GM21360 (cell line): ENCODE data around the gene SRBD1.

ENCODE experiments used
- ATAC-seq: cut with Tn5 transposase; IDR thresholded peaks from one replicate; pipeline ENCODE4 v1.9.1; 2021; ENCODE audit warnings: mild to moderate bottlenecking, moderate library complexity; ENCODE audit not compliant: unreplicated experiment

SRBD1 gene

DNA sequence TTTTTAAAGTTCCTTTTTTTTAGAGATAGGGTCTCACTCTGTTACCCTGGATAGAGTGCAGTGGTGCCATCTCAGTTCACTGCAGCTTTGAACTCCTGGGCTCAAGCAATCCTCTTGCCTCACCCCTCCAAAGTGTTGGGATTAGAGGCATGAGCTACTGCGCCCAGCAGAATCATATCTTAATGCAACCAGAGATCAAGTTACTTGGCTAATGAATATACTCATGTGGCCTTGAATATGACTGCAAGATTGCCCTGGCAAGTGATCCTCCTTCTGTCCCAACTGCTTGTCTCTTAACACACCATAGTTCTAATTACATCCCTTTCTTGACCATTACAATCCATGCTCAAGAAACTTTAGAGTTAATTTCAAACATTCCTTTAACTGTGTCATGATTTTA is 133.5 kb downstream of the SRBD1 start:
- no peak for ATAC-seq

DNA sequence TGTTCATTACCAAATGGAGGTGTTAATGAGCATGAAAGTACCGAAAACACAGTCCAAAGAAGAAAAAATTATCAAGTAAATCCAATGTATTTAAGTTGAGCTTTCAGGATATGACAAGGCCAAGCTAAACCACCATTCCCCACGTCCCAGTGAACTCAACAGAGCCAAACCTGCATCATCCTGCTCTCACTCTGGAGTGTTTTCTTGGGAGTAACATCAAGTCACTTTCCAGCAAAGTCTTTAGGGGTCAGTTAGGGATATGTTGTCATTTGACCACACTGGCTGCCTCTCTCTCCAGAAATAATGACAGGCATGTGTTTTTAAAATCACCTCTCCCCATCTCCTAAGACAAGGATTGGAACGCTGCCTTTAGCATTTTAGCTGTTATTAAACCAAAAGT is 140.5 kb downstream of the SRBD1 start:
- ATAC-seq, result no peak

DNA sequence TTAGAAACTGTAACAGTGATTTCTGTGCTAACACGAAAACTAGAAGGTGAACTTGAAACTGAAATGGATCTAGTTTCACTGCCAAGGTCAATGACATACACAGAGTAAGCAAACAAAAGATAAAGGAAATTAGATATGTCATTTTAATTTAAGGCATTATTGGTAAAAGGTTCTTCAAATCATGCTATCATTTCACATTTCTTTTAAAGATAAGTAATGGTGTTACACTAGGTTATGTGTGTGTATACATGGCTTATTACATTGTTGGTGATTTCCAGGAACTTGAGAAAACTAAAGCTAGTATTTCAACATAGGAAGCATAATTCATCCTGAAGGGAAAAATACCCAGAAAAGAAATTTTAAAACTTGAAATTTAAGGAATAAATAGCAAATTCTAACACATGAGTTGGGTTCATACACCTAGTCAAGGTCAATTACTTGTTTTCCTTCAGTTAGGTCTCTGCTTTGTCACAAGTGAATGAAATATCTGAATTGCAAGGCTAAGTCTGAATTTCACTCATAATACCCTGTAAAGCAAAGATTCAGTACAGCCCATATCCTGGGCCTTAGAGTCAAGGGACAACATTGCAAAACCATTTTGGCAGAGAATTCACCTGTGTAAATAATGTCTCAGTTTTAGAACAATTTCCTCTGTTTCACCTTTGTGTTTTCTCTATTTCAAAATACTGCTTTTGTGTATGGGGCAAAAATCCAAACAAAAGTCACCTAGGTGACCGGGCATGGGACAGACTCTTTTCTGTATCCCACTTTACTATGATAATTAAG is 141.6 kb downstream of the SRBD1 start:
- ATAC-seq, result no peak

DNA sequence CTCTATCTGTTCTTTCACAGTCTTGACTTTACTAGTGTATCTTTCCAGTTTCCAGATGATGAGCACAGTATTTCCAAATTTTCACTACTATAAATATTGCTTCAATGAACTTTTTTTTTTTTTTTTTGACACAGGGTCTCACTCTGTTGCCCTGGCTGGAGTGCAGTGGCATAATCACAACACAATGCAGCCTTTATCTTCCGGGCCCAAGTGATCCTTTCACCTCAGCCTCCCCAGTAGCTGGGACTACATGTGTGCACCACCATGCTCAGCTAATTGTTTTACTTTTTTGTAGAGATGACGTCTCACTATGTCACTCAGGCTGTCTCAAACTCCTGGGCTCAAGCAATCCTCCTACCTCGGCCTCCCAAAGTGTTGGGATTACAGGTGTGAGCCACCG is 142.8 kb downstream of the SRBD1 start:
- no peak for ATAC-seq

DNA sequence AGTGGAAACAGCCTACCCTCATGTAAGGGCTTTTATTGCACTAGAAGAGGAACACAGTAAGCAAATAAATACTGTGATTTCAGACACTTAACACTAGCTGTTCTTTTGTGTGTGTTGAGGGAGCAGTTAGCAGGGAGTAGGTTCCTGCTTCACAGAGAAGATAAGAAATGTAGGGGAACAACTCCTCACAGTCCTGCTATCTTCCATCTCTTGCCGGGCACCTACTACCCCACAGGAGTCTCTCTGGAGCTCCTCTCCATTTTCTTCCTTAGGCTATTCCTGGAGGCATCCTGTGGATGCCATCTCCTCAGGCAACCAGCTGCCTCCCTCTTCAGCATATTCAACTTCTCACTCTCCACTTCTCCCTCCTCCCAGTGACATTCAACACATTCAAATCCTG is 145.0 kb downstream of the SRBD1 start:
- no peak for ATAC-seq

DNA sequence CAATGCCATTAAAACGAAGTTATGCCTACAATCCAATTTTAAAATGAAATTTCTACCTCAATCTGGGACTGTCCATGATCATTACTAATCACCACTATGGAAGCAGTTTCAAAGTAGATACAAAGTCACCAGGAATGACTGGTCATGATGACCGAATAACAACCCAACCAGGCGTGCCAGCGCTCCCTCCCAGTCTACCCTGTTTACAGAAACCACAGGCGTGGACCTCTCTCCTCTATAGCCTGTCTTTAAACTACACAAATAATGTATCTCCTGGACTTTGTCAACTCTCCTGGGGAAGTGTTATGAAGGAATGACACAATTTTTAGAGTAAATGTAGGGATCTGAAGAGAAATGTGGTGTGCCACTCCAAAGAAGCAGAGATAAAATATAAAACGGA is 150.2 kb downstream of the SRBD1 start:
- no peak for ATAC-seq

DNA sequence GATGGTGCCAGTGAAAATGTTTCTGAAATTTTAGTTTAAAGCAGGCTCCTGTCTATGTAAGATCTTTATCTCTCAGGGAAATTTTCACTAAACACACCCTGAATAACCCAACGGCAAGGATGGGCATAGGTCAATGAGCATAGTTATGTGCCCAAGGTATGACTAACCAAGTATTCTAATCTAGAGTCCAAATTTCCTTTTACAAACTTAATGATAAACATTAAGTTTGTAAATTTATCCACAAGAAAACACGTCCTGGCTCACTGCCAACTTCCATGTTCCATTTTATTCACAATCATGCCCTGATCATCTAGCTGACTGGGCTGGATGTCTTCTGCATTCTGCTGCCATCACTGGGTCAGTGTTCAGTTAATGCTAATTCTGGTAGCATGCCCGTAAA is 151.2 kb downstream of the SRBD1 start:
- no peak for ATAC-seq

DNA sequence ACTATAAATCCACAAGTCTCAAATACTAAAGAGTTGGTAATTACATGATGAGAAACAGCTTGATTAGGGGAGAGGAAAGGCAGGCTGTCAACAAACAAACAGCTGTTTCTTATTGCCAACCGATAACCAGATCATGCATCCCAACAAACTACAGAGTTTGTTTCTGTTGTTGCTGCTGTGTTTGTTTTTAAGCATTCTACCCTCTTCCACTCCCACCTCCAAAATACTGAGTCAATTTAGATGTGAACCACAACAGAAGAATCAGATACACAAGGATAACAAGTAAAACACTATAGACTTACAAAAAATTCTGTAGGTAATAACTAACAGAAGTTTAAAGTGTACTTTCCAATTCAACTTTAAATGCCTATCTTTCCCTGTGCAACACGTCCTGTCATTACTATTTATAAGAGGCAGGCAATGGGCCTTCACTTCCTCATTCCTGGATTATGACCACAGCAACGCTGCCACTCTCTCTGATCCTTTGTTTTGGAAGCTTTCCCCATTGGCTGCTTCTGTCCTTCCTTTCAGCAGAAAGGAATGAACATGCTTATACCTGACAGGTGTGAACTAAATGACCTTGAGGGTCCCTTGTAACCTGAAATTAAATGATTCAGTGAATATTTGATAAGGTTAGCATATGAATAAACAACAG is 152.0 kb downstream of the SRBD1 start:
- ATAC-seq, result no peak

DNA sequence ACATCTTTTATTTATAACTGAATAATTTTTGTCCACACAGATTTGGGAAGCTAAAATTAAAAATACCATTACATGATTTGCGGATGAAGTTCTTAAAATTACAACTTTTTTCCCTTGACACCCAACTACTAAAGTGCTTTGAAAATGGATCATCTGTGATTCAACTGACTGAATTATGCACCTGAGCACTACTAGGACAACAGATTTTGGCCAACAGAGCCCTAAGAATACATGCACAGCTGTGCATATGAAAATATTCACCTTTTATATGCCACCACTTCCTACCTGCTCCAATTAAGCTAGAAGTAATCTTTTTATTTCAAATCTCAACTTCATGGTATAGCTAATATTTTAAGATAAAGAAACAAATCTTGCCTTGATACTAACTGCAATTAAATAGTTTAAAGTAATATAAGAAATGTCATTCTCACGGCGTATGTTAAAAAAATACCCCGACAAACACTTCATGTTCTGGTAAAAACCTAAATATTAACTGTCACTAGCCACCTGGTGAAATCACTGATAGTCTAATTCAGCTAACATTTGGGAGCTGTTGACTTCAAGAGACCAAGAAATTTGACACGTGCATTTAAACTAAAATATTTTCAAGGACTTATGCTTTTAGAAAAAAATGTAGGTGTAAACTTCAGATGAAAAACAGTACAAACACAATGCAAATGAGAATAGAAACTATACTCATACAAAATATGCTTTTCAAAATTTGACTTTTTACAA is 153.7 kb downstream of the SRBD1 start:
- no peak for ATAC-seq

DNA sequence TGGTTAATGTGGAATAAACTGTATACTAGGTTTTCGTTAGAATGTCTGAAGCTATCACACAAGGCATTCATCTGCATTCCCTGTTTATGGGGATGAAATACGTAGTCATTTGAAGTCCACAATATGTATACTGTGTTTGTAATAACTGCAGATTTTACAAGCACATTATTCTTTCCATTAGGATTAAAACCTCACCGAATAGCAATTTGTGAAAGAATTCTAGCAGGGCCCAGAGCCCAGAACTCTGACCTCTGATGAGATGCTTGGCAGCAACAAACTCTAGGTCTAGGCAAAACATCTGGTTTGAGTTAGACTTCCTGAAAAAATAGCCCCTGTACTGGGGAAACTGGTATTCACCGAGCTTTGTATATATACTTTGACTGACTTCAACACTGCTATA is 158.2 kb downstream of the SRBD1 start:
- no peak for ATAC-seq

DNA sequence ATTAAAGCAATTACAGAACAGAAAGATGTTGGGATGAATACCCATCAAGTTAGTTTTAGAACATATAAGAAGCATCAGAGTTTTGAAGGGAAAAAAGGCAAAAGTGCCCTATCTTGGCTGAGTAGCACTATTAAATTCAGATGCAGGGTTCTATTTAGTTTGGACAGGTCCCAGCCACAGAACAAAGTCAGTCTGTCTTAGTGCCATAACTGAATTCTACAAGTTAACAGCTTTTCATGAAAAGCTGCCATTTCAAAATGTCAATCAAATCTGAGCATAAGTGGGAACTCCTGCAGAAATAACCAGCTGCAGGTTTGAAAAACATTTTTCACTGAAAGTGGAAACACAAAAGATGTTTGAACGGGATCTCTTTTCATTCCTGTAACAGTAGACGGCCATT is 160.4 kb downstream of the SRBD1 start:
- no peak for ATAC-seq

DNA sequence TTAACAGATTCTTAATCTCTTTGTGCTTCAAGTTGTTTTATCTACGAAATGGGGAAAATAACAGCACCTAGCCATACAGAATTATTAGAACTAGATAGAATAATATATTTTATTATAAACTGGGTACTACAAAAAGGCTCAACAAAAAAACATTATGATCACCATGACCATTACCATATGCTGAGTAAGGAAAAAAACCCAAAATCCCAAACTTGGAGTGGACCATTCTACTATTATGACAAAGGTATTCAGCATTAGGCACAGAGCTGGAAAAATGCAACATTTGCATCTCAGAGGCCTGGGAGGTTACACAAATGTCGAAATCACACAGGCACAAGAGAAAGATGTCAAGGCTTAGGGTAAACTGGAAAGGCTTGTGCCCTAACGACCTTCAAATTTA is 162.8 kb downstream of the SRBD1 start:
- no peak for ATAC-seq

DNA sequence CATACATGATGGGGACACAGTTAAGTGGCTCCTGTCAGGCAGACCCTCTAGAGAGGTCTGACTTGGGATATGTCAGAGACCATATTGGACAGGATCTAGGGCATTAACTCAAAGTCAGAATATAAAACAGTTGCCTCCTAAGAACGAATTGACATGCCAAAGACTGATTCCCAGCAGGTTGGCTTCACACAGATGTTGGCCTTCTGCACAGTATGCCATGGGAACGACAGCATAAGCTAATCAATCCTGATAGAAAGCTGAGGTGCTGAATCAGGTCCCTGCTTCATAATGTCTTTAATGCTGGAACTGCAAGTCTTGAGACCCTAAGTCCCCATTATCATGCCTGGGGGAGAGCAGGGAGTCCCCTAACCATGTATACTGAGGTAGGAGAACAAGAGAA is 165.1 kb downstream of the SRBD1 start:
- no peak for ATAC-seq

DNA sequence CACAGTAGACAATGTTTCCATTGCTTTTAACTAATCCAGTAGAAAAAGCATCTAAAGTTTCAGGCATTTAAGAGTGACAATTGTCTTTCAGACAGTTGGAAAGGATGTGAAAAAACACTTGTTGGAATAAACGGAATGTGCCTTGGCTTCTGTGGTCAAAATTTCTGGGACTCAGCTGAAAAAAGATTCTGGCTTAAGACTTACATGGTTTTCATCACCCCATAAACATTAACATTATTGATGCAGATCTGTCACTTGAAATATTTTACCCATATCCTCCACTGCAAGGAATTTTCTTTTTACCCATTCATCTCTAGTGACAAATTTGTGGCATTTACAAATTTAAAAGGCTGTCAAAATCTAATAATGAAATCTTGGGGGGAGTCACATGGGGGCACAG is 166.0 kb downstream of the SRBD1 start:
- no peak for ATAC-seq

DNA sequence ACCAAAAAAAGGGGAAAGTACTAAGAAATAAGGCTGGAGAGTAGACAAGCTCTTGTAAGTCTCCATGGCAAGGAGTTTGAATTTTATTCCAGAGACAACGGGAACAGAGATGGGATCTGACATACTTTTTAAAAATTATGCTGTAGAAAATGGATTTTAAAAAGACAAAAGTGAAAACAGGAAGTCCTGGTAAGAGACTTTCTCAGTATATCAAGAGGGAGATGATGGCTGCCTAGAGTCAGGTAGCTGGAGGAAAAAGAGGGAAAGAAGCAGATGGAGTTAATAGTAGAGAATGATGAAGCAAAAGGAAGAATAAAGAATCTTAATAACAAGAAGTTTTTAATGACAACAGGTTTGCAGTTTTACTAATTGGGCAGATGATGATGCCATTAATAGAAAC is 168.1 kb downstream of the SRBD1 start:
- no peak for ATAC-seq

DNA sequence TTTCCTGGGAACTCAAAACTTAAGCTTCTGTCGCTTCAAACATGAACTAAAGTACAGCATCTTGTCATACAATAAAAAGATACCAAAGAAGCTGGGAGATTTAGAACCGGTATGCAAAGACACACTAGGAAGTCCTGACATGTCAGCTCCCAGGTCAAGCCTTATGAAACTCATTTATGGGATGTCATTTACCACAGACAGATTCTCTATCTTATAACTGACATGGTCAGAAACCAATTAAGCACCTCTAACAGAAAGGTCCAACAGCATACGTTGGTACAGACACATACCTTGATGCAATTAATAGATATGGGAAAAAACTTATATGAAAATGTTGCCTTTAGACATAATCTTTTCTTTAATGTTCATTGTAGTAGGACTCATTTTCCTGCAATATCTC is 169.0 kb downstream of the SRBD1 start:
- ATAC-seq, result no peak

DNA sequence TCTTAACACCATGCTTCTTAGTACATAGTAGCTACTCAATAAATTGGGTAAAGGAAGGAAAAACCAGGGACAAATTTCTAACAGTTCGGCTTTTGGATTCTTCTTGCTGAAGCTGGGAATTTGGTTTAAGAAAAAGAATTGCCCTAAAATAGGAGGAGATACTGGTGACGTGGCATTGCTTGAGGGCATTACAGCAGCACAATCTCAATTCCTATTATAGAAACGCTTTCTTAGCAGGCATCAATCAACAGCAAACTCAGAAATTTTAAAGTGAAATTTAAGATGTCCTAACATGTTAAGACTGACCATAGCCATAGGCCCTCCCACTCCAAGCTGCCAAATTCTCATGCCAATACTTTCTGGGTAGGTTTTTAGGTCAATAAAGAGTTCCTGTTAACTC is 169.5 kb downstream of the SRBD1 start:
- ATAC-seq, result no peak

DNA sequence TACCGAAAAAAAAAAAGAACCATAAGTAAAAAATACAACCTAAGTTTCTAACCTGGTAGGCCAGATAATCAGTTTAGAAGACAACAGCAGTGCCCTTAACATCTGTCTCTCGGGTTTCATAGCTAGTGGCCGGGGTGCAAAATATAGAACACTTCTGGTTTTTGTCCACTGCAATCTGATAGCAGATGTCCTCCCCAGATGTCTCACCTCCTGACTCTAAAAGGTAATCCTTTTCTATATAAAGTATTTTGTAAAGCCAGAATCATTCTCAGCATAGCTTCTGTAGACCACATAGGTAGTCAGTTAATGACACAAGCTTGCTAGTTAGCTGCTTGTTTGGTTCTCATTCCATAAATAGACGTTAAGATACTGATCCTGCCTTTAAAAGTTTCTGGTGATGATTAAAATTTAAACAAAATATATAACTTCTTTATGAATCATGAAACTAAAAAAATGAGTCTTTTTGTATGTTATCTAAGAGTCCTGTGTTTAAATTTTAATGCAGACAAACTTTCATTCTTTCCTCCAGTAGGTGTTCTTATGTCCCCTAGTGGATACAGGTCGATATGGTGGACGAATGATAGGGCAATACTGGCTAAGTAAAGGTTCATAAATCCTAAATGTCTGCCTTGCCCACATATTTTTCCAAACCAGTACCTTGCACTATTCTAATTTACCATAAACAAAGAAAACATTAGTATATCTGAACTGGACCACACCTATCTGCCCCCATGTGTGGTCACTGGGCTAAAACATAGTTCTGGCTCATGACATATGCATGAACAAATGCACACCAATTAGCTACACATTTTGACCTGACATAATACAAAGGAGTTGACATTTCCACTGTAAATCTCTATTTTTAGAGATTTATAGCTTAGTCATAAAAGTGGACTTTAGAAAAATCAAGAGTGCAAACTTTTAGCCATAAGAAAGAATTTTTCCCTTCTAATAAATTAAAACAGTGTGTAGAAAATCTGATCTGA is 171.0 kb downstream of the SRBD1 start:
- no peak for ATAC-seq

DNA sequence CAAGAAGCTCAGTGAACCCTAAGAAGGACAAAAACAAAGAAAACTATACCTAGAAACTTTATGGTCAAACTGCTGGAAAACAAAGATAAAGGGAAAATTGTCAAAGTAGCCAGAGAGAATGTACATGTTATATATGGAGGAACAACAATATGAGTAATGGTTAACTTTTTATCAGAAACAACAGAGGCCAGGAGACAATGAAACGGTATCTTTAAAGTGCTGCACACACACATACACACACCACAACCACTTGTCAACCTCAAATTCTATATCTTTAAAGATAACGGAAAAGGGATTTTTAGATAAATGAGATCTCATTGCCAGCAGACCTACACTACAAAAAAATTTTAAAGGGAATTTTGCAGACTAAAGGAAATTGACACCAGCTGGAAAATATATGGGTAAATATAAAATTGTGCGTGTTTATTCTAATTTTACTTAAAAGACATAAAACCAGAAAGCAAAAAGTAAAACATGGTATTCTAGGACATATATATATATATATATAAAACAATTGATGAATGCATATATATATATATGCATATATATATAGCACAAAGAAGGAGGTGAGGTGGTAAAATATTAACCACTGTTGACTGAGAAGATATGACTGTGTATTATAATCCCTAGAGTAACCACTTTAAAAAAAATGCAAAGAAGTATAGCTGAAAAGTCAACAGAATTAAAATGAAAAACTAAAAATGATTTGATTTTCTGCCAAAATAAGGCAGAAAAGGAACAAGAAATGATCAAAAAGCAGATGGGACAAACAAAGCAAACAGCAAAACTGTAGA is 172.0 kb downstream of the SRBD1 start:
- ATAC-seq, result no peak

DNA sequence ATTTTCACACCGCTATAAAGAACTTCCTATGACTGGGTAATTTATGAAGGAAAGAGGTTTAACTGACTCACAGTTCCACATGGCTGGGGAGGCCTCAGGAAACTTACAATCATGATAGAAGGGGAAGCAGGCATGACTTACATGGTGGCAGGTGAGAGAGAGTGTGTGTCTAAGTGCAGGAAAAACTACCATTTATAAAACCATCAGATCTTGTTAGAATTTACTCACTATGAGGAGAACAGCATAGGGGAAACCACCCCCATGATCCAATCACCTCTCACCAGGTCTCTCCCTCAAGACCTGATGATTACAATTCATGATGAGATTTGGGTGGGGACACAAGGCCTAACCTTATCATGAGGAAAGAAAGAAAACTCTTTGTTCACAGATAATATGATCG is 174.6 kb downstream of the SRBD1 start:
- ATAC-seq, result no peak
